OCI-M1 (cell line): ENCODE measurements around the gene ABCA1.
"Not testable (repeated sequence)": the region's sequence is repeated elsewhere in the genome, so short reads cannot be mapped to it uniquely, and the experiment has no call there.

Source experiments
- DNase-seq: peaks from one replicate; lab custom pipeline; 2025; lab: John Stamatoyannopoulos, UW

Gene ABCA1

GRCh38 chr9:104872656-104873488, 55.1 kb downstream of the ABCA1 start:
- no peak for DNase-seq

DNA sequence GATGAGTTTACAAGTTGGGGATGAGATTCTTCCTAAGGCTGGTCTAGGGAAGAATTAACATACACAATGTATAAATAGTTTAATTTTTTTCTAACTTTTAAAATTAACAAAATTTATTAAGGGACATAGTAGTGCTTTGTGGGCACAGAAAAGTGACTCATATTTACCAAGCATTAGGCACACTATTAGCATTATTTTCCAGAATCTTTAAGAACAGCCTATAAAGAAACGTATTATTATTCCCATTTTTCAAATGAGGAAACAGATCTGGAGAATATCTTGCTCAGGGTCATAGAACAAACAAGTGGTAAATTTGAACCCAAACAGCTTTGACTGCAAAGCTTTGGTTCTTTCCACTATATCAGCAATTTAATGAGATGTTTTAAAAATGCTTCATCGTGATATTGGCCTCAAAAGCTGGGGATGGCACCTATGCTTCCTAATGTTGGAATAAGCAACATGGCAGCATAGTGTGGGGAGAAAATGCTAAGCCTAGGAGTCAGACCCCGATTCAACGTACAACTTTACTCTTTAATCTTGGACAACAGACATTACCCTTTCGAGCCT, 55.9 kb downstream of the ABCA1 start:
- DNase-seq: no peak

DNA sequence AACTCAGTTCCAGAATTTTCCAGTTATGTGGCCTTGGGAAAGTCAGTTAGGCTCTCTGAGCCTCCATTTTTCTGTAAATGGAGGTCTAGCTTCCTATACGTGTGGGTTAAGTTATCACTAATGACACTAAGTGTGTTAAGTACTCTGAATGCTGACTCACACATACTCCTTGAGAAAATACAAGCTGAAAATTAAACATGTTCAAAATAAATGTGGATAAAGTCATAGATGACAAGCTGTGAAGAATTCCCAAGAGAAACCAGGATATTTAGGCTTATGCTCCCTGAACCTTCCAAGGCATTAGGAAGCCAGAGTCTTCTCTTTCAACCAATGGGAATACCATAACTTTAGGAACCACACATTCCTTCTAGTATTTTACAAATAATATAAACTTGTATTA, 58.1 kb downstream of the ABCA1 start:
- DNase-seq: no peak

DNA sequence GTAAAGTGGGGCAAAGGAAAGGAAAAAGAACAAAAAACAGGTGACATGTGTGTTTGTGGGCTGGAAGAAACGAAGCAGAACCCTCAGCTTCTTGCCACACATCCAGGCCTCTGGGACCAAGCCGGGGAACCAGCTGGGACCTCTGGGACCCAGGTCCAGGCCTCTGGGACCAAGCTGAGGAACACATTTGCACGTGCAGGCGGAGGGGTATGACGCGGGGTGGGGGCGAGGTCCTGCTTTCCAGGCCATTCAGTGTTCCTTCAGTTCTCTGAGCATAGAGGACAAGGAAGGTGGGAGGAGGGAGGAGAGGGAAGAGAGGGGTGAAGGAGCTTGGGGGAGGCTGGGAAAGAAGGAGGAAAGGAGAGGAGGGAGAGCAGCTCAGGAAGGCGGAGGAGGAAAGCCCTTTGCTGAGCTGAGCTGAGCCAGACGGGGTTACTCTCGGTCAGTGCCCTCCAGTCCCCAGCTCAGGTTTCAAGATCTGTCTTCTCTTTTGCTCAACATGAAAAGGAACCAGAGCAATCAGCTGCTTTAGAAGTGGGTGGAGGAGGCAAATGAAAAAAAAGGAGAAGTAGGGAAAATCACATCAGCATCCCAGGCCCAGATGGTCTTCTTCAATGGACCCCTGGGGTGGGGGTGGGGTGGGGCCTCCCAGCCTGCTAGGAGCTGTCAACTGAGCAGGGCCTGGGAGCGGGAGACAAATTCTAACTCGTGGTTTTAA, 59.1 kb downstream of the ABCA1 start:
- DNase-seq: peak; percentile 92

DNA sequence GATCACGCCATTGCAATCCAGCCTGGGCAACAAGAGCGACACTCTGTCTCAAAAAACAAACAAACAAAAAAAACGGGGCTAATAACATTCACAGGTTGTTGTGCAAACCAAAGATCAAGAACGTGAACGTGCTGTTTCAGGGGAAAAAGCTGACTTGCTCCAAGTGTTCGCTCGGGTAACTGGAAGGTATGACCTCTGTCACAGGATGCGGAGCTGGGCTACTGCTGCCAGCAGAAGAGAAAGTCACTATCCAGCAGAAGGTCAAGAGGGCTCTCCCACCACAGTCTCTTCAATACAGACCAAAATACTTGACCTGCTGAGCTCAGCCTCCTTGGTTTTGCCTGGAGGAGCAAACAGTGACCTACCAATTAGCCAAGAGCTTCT, 59.7 kb downstream of the ABCA1 start:
- no peak for DNase-seq

DNA sequence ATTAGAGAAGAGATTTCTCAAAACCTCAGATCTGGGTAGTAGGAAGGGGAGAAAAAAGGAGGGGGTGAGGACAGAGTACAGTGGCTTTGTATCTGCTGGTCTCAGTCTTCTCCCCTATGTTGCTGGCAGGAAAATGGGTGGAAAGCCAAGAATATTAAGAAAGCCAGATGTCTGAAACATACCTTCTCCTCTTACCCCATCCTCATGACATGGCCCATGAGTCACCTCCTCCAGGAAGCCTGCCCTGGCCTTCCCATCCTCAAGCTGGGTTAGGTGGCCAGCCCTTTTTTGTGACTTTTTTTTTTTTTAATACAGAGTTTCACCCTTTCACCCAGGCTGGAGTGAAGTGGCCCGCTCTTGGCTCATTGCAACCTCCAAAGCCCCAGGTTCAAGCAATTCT, 61.8 kb downstream of the ABCA1 start:
- no peak for DNase-seq

DNA sequence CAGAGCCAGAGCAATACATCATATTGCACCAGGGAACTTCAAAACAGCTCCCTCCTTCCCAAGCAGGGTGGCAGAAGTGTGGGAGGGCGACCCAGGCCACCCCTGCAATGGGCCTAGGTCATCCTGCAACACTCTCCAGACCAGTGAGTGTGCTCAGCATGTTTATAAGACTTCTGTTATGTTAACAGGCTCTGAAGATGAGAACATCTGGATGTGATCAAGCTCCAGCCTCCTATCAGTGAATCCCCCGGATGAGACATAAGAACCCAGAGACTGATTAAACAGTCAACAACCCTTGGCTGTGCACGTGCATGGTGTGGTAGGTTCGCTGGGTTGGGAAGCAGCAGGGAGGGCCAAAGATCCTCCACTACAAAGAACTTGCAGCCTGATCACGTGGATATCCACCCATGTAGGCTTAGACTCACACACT, 63.3 kb downstream of the ABCA1 start:
- DNase-seq: peak; percentile 26

DNA sequence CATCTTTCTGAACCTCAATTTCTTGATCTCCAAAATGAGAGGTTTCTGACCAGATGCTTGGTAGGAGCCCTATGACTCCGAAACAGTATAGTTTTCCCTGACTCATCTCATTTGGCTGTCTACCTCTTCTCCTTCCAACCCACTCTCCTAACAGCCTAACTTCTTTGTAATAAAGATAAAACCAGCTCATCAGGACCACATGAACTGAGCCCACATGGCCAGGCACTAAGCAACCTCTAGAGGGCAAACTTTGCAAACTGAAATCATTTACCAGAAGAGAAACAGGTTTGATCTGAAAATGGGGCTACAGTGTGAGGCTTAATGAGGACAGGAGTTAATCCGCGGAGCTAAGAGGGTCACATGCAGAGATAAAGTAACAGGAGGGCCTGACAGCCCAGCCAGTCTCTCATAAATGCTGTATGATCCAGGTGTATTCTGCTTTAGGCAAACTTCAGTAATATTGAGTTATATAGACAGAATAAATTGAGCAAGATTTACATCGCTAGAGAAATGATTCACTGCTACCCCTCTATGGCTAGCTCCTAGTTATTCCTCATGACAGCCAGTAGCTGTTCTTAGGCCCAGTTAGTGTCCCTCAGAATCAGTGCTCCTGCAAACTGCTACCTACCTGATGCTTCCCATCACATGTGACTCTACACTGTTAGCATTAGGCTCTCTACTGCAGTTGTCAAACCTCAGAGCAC, 64.6 kb downstream of the ABCA1 start:
- peak; percentile 92 for DNase-seq

DNA sequence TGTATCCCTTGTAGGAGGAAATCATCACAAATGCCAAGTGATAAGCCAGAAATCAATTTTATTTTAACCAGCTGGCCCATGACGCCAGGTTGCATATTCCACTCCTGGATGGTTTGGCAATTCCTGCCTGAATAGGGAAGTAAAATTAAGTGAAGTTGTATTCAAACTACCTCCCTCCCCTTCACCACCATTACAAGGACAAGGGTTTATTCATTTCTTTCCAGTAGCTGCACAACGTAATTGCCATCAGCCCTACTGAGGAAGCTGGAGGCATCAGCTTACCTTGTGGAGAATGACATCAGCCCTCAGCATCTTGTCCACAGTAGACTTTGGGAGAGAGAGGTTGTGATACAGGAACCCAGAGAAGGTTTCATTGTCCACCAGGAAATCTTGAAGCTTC, 66.6 kb downstream of the ABCA1 start:
- DNase-seq: peak; percentile 45

DNA sequence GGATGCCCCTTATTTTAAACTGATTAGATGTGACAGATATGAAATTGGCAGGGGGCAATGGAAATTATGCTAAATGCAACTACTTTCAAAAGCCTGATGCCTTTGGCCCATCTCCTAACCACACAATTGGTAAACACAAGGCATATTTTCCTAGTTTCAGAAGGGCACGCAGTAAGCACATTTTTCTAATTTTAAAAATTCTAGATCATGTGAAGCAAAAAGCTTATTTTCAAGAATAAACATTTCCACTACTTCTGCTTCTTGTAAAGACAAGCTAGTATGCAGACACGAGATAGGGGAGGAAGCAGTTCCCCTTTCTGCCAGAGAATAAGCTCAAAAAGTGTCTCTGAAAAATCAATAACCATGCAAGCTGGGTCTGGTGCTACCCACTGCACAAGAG, 67.7 kb downstream of the ABCA1 start:
- DNase-seq: peak; percentile 90

- no peak for DNase-seq
These were observed 69.1 kb downstream of the ABCA1 start for GRCh38 chr9:104858846-104859245.

- no peak for DNase-seq
These were observed 69.7 kb downstream of the ABCA1 start for GRCh38 chr9:104858271-104858670.

GRCh38 chr9:104856413-104856941, 71.5 kb downstream of the ABCA1 start:
- no peak for DNase-seq

DNA sequence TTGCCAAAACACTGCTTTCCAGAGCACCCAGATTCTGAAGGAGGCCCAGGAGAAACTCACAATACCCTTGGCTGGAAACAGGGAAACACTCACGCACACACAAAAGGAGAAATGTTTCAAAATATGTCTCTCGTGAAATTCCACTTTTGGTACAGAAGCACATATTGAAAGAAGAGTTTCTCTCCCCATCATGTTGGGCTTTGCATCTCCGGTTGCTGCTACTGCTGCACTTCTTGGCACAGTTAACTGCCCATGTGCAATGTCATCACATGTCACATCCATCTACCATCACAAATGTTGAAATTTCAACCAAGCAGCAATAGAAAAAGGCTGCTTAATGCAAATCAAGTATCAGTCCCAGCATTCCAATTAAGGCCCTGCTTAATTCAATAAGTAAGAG, 72.1 kb downstream of the ABCA1 start:
- no peak for DNase-seq

DNA sequence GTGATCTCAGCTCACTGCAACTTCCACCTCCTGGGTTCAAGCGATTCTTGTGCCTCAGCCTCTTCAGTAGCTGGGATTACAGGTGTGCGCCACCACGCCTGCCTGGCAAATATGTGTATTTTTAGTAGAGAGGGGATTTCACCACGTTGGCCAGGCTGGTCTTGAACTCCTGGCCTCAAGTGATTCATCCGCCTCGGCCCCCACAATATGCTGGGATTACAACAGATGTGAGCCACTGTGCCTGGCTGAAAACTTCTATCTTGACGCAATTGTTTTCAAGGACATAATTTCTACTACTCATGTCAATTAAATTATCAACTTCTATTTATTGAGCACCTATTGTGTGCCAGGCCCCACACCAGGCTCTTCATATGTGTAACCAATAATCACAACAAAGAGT, 72.7 kb downstream of the ABCA1 start:
- not testable (repeated sequence) for DNase-seq

GRCh38 chr9:104854613-104855012, 73.3 kb downstream of the ABCA1 start:
- DNase-seq: no peak

DNA sequence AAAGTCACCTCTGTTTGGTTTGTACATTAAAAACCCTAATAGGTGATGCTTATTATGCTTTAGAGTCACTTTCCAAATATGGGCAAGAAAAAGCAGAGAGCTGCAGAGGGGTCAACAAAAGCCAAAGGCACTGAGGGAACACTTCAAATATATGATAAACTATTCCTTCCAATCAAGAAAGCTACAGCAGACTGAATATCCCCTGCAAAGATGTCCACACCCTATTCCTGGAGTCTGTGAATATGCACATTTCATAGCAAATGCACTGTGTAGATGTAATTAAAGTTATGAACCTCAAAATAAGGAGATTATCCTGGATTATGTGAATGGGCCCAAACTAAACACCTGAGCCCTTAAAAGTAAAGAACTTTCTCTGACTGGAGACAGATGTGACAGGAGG, 74.3 kb downstream of the ABCA1 start:
- no peak for DNase-seq

- DNase-seq: no peak
These were observed 74.8 kb downstream of the ABCA1 start for GRCh38 chr9:104853159-104853558.

DNA sequence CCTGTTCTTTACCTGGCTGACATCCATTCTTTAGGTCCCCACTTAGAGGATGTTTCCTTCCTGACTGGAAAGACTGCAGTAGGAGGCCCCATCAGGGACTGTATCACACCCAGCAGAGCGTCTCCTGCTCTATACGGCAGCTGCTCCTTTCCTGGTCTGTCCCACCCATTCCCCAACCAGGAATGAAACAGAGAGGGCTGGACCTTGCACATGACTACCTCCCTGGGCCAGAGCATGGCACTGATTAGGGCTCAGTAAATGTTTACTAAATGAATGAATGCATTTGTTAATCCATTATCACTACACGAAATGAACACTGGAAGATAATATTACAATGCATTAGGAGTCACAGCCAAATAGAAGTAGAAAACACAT, 76.4 kb downstream of the ABCA1 start:
- DNase-seq: no peak

DNA sequence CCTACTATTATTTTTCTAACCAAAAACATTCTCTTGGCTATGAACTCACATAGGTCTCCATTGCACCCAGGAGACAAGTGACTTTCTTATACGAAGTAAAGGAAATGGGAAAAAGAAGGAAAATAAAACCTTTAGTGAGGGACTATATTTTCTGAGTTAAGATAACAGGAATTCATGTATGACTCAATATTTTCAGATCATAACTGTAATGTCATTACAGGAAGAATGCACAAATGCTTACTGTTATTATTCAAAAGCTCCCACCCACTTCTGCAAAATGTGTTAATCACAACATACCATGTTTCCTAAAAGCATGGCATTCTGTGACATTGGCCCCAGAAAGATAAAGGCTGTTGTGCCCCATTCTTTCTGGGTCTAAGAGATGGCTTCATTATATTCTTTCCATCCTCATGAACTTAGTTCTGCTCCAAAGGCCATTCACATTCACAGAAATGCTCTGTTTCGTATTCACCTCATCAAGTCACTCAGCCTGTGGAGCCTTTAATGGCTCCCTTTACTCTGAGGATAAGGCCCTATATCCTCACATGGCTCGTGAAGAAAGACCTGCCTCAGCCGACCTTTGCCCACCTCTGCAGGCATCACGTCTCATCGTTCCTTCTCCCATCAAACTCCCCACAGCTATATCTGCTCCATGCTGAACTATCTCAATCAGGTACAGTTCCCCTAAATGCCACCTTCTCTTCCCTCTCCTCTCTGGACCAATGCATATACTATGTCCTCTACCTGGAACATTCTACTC, 77.0 kb downstream of the ABCA1 start:
- no peak for DNase-seq

DNA sequence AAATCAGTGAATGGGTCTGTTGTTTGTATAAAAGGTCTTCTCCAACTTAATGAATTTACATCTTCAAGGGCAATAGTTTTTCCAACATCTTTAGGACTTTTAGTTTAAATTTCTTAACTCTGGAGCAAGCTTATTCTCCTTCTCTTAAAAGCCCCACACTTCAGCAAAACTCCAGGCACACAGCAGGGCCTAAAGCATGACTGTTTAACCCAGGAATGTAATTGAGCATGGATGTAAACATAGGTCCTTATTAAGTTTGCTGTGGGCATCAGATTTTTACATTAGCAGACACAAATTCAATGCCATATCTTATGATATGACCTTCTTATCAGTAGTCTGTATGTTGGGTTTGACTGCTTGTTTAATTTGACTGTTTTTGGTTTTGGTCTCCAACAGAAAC, 78.9 kb downstream of the ABCA1 start:
- no peak for DNase-seq

DNA sequence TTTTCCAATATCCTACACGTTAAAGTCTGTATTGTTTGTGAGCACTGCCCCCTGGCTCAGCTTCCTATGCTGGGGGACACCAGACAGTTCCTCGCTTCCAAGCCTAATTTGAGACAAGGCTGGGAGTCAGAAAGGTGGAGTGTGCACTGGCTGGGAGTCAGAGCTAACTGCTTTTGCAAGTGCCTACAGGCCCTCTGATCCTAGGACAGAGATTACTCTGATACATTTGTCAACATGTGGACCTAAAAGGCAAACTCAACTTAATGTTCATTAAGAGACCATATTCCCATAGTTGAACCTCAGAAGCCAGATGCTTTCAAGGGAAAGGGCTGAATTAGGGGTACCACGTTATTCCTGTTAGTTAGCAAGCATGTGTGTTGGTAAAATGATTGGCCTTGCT, 83.2 kb downstream of the ABCA1 start:
- no peak for DNase-seq
